ENCODE results near the gene THRA. TPM values are rescaled to one million over a fixed set of nuclear protein-coding genes. Genes with fewer than 3 reads are reported as not detected.
"Not testable (repeated sequence)": the region's sequence is repeated elsewhere in the genome, so short reads cannot be mapped to it uniquely, and the experiment has no call there.

THRA gene
- total RNA-seq, 4 donors from 2014 or later, result 19.7 to 124 (median 63.1) TPM

DNA sequence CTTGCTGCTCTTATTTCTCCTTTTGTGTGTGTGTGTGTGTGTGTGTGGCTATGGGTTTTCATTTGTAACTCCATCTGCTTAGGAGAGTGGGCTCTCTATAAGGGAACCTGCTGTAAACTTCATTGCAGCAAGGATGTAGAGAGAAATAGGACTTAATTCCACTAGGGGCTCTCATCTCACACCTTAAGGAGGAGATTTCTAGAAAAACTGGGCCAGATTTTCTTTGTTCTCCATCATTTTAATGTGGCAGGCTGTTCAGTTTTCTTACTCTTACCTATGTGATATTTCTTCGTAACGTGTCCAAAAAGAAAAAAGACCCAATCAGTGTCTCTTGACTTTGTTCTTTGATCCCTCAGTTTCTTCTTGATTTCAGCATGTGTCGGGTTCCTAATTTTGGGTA, 73.1 kb downstream of the THRA start:
- peak overlapping the region in 1 of 2 donors; percentile 22 for H3K27ac ChIP-seq
- intact Hi-C loops (cut with DNase I; ENCODE audit: low total_unique reads), result no loop called here

DNA sequence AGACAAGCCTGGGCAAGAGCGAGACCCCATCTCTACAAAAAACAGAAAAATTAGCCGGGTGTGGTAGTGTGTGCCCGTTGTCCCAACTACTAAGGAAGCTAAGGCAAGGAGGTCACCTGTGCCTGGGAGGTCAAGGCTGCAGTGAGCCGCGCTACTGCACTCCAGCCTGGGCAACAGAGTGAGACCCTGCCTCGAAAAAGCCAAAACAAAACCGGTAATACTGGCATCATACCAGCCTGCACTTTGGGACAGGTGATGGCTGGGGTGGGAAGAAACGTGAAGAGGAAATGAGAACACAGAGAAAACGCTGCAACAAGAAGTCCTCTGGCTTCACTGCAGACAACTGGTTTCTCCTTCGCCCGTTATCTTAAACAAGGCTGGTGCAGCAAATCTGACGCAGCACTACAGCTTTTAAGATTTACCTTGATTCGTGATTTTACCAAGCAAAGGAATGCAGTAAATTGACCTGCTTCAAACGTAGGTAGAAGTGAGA, 76.8 kb downstream of the THRA start:
- H3K27me3 ChIP-seq, result no peaks in the 10 kb centered on the region
- peaks cover 0 to 15% of the 10 kb centered on the region in 2 donors for H3K4me1 ChIP-seq
- peak overlapping the region; percentile 96 to 97 for H3K27ac ChIP-seq
- peak; percentile 29 to 30 for DNase-seq
- peak overlapping the region; percentile 74 to 97 for H3K4me3 ChIP-seq
- no peaks in the 10 kb centered on the region for H3K36me3 ChIP-seq
- no peaks in the 10 kb centered on the region for H3K9me3 ChIP-seq
- intact Hi-C loops (cut with DNase I; ENCODE audit: low total_unique reads), result no loop called here
- TF ChIP-seq POLR2A (IDR thresholded peaks at IDR 0.05), result no peak
- TF ChIP-seq, protein P1, sequence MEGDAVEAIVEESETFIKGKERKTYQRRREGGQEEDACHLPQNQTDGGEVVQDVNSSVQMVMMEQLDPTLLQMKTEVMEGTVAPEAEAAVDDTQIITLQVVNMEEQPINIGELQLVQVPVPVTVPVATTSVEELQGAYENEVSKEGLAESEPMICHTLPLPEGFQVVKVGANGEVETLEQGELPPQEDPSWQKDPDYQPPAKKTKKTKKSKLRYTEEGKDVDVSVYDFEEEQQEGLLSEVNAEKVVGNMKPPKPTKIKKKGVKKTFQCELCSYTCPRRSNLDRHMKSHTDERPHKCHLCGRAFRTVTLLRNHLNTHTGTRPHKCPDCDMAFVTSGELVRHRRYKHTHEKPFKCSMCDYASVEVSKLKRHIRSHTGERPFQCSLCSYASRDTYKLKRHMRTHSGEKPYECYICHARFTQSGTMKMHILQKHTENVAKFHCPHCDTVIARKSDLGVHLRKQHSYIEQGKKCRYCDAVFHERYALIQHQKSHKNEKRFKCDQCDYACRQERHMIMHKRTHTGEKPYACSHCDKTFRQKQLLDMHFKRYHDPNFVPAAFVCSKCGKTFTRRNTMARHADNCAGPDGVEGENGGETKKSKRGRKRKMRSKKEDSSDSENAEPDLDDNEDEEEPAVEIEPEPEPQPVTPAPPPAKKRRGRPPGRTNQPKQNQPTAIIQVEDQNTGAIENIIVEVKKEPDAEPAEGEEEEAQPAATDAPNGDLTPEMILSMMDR (IDR thresholded peaks at IDR 0.05), result no peak

More for the DNA sequence above, 73.1 kb downstream of the THRA start:
- no peaks in the 10 kb centered on the region for H3K9me3 ChIP-seq
- H3K4me3 ChIP-seq, result no peak overlapping the region
- TF ChIP-seq, protein P1 (IDR thresholded peaks at IDR 0.05), result no peak
- no peak for TF ChIP-seq POLR2A (IDR thresholded peaks at IDR 0.05)
- no peaks in the 10 kb centered on the region for H3K36me3 ChIP-seq
- no peak for DNase-seq
- no peaks in the 10 kb centered on the region for H3K4me1 ChIP-seq
- no peaks in the 10 kb centered on the region for H3K27me3 ChIP-seq

DNA sequence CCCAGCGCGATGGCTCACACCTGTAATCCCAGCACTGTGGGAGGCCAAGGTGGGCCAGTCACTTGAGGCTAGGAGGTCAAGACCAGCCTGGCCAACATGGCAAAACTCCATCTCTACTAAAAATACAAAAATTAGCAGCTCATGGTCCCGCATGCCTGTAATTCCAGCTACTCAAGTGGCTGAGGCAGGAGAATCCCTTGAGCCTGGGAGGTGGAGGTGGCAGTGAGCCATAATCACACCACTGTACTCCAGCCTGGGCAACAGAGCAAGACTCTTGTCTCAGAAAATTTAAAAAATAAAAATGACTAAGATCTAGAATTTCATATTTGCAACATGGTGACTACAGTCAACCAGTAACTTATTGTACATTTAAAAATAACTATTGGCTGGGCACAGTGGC, 80.4 kb downstream of the THRA start:
- H3K36me3 ChIP-seq; DNase-seq; intact Hi-C loops (cut with DNase I; ENCODE audit: low total_unique reads); H3K27me3 ChIP-seq; H3K4me3 ChIP-seq; H3K27ac ChIP-seq; H3K9me3 ChIP-seq: not testable (repeated sequence)
- peaks cover 0 to 15% of the 10 kb centered on the region in 2 donors for H3K4me1 ChIP-seq

Small RNA genes within 50 kb of the gene (microRNA-seq; reads per million reads assigned to microRNA genes)
- 1.5 reads per million for gene MIR6884 (ENCODE audit: borderline microRNAs expressed, borderline replicate concordance)

Small RNA genes within 50 kb of the gene (small RNA-seq; reads per million reads assigned to genes)
- 865 reads per million, percentile 97 among the genes with 10 or more reads in this experiment for gene SNORD124

Other genes with a start within 250 kb of the THRA start
- gene IKZF3, start 198.7 kb upstream of the THRA start, total RNA-seq, result 1 to 10 TPM in 3 of 4 donors, under 1 TPM in 1; 0.88 to 2.1 (median 1.6) TPM
- gene ZPBP2, start 194.8 kb upstream of the THRA start, total RNA-seq, result not detected
- 10 to 100 TPM in 2 of 4 donors, 1 to 10 TPM in 1, under 1 TPM in 1; 0.29 to 12.6 (median 6.4) TPM for gene GSDMB, start 144.3 kb upstream of the THRA start, total RNA-seq
- gene ORMDL3, start 135.4 kb upstream of the THRA start, total RNA-seq, result 10 to 100 TPM; 15.9 to 71.5 (median 42.9) TPM
- under 1 TPM in 1 of 4 donors, not detected in 3; 0.52 TPM for gene LRRC3C, start 135.2 kb upstream of the THRA start, total RNA-seq
- gene GSDMA, start 100.0 kb upstream of the THRA start, total RNA-seq, result under 1 TPM in 3 of 4 donors, not detected in 1; 0.18 to 0.35 (median 0.26) TPM
- 100 to 1,000 TPM in 1 of 4 donors, 10 to 100 TPM in 3; 62.0 to 158 (median 84.7) TPM for gene PSMD3, start 82.2 kb upstream of the THRA start, total RNA-seq
- gene CSF3, start 47.5 kb upstream of the THRA start, total RNA-seq, result 1 to 10 TPM in 1 of 4 donors, under 1 TPM in 1, not detected in 2; 0.29 to 5.0 TPM
- 100 to 1,000 TPM in 1 of 4 donors, 10 to 100 TPM in 3; 17.6 to 111 (median 44.7) TPM for gene MED24, start 8.6 kb upstream of the THRA start, total RNA-seq
- gene NR1D1, start 37.6 kb downstream of the THRA start, total RNA-seq, result 10 to 100 TPM in 1 of 4 donors, 1 to 10 TPM in 3; 2.0 to 92.1 (median 4.7) TPM
- gene MSL1, start 59.0 kb downstream of the THRA start, total RNA-seq, result 100 to 1,000 TPM in 1 of 4 donors, 10 to 100 TPM in 3; 51.0 to 151 (median 77.6) TPM
- 100 to 1,000 TPM in 2 of 4 donors, 10 to 100 TPM in 2; 33.2 to 166 (median 91.3) TPM for gene CASC3, start 77.6 kb downstream of the THRA start, total RNA-seq
- 10 to 100 TPM in 1 of 4 donors, 1 to 10 TPM in 1, under 1 TPM in 2; 0.29 to 21.5 (median 2.0) TPM for gene RAPGEFL1, start 114.5 kb downstream of the THRA start, total RNA-seq
- 10 to 100 TPM in 2 of 4 donors, 1 to 10 TPM in 2; 4.9 to 34.3 (median 8.6) TPM for gene WIPF2, start 156.3 kb downstream of the THRA start, total RNA-seq
- 10 to 100 TPM in 1 of 4 donors, under 1 TPM in 1, not detected in 2; 0.88 to 11.3 TPM for gene CDC6, start 224.9 kb downstream of the THRA start, total RNA-seq
- gene RARA, start 246.2 kb downstream of the THRA start, total RNA-seq, result 10 to 100 TPM; 18.9 to 80.5 (median 46.3) TPM